NCI-H460 (cell line): ENCODE results near the gene SLC45A3. TPM values are rescaled to one million over a fixed set of nuclear protein-coding genes. Genes with fewer than 3 reads are reported as not detected.
A peak's percentile ranks its signal among the peaks of the same experiment; 100 is the strongest.
"Not testable (repeated sequence)": the region's sequence is repeated elsewhere in the genome, so short reads cannot be mapped to it uniquely, and the experiment has no call there.

Experiments
- DNase-seq: peaks from one replicate; pipeline ENCODE4 v3.0.0-alpha.2; 2016; ENCODE audit warnings: low read depth; ENCODE audit errors: extremely low read depth
- polyA plus RNA-seq: library from polyadenylated mRNA; depleted of rRNA; stranded (reverse); fragments of >200 nt; gene quantifications from 2 replicates; pipeline ENCODE4 v1.2.3, GENCODE V29; 2014; cell fraction: nucleus; rRNA removed
- total RNA-seq: library from RNA; depleted of rRNA; stranded (reverse); fragments of >200 nt; shearing (Covaris generic); gene quantifications from 2 replicates; pipeline ENCODE4 v1.2.3, GENCODE V29; 2014; rRNA removed

Gene SLC45A3
- total RNA-seq: 2.0 and 2.1 TPM in 2 replicates
- 1.7 and 3.3 TPM in 2 replicates for polyA plus RNA-seq

- peak; percentile 17 for DNase-seq
These were observed at the start of gene SLC45A3 for GRCh38 chr1:205680073-205680851. SLC45A3 (minus strand) TSS chr1:205680509; CDS start chr1:205664656, 15,853 bp downstream.

GRCh38 chr1:205726619-205727125 is 46.4 kb upstream of the SLC45A3 start:
- no peak for DNase-seq

GRCh38 chr1:205725514-205725913 is 45.2 kb upstream of the SLC45A3 start:
- no peak for DNase-seq

- DNase-seq: not testable (repeated sequence)
These were observed 40.4 kb upstream of the SLC45A3 start for GRCh38 chr1:205720740-205721139.

- DNase-seq: no peak
These were observed 39.5 kb upstream of the SLC45A3 start for GRCh38 chr1:205719762-205720161.

- no peak for DNase-seq
These were observed 38.7 kb upstream of the SLC45A3 start for GRCh38 chr1:205719015-205719414.

- DNase-seq: no peak
These were observed 36.2 kb upstream of the SLC45A3 start for GRCh38 chr1:205716371-205717132.

- DNase-seq: no peak
These were observed 35.3 kb upstream of the SLC45A3 start for GRCh38 chr1:205715628-205716027.

- DNase-seq: no peak
These were observed 34.6 kb upstream of the SLC45A3 start for GRCh38 chr1:205714906-205715246.

- DNase-seq: no peak
These were observed 34.0 kb upstream of the SLC45A3 start for GRCh38 chr1:205714190-205714905.

GRCh38 chr1:205711105-205712048 is 31.1 kb upstream of the SLC45A3 start:
- DNase-seq: peak; percentile 81

GRCh38 chr1:205710201-205711062 is 30.1 kb upstream of the SLC45A3 start:
- no peak for DNase-seq

GRCh38 chr1:205709640-205710039 is 29.3 kb upstream of the SLC45A3 start:
- DNase-seq: no peak

- no peak for DNase-seq
These were observed 28.7 kb upstream of the SLC45A3 start for GRCh38 chr1:205709059-205709398.

- no peak for DNase-seq
These were observed 26.5 kb upstream of the SLC45A3 start for GRCh38 chr1:205706601-205707502.

GRCh38 chr1:205704903-205705302 is 24.6 kb upstream of the SLC45A3 start:
- no peak for DNase-seq

- no peak for DNase-seq
These were observed 22.8 kb upstream of the SLC45A3 start for GRCh38 chr1:205703072-205703471.

- no peak for DNase-seq
These were observed 21.6 kb upstream of the SLC45A3 start for GRCh38 chr1:205701891-205702290.
